22Rv1 (cell line): ENCODE data around the gene CD86.

Experiments
- ZFX ChIP-seq: fragments of 450-650 bp; IDR thresholded peaks from 2 replicates; pipeline ENCODE4 v1.6.1; 2017; ENCODE audit warnings: antibody characterized with exemption, borderline replicate concordance
- TF ChIP-seq, protein P1 (sequence below): fragments of 450-650 bp; IDR thresholded peaks from 2 replicates; pipeline ENCODE4 v1.5.1; 2017; ENCODE audit warnings: mild to moderate bottlenecking

DNA sequence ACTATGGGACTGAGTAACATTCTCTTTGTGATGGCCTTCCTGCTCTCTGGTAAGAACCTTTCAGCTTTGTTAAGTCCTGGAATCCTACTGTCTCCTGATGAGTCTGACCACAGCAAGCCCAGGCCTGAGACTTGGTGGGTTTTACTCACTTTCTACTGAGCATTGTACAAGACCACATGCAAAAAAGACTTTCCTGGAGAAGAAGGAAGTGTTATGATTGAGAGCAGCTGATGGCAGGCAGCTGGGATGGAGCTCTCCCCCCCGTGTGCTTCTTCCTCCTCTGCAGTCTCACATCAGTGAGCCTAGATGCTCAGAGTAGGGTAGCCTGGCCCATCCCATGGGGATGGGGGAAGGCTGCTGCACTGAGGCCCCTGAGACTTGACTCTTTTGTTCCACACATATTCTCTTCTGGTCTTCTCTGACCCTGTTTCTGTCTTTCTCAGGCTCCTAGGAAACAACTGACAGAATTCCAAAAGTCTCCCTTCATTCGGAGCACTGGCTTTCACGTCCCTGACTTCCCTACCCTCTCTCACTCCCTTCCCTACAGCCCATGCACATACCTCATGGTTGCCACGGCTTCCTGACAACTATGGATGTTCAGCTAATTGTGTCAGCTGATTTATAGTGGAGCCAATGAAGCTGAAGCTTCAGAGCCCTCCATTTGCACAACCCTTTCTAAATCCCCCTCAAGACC lies 36.6 kb downstream of the CD86 start:
- TF ChIP-seq, protein P1, sequence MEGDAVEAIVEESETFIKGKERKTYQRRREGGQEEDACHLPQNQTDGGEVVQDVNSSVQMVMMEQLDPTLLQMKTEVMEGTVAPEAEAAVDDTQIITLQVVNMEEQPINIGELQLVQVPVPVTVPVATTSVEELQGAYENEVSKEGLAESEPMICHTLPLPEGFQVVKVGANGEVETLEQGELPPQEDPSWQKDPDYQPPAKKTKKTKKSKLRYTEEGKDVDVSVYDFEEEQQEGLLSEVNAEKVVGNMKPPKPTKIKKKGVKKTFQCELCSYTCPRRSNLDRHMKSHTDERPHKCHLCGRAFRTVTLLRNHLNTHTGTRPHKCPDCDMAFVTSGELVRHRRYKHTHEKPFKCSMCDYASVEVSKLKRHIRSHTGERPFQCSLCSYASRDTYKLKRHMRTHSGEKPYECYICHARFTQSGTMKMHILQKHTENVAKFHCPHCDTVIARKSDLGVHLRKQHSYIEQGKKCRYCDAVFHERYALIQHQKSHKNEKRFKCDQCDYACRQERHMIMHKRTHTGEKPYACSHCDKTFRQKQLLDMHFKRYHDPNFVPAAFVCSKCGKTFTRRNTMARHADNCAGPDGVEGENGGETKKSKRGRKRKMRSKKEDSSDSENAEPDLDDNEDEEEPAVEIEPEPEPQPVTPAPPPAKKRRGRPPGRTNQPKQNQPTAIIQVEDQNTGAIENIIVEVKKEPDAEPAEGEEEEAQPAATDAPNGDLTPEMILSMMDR, result no peak
- no peak for TF ChIP-seq ZFX
